Urinary bladder (tissue), 4 donors: ENCODE measurements around the gene DMAC2L. TPM values are rescaled to one million over a fixed set of nuclear protein-coding genes. Genes with fewer than 3 reads are reported as not detected.
"Not testable (repeated sequence)": the region's sequence is repeated elsewhere in the genome, so short reads cannot be mapped to it uniquely, and the experiment has no call there.

Experiments used
- DNase-seq: peaks from one replicate; pipeline ENCODE4 v3.0.0-alpha.2; 2015; ENCODE audit errors: extremely low spot score
- H3K27ac ChIP-seq: one replicate; pipeline ENCODE4 v1.5.1; 2013; ENCODE audit warnings: low read depth, mild to moderate bottlenecking, moderate library complexity
- H3K36me3 ChIP-seq: one replicate; pipeline ENCODE4 v1.6.1; 2013; ENCODE audit warnings: mild to moderate bottlenecking, moderate library complexity; ENCODE audit not compliant: insufficient read depth
- H3K4me1 ChIP-seq: one replicate; pipeline ENCODE4 v1.6.1; 2013; ENCODE audit warnings: mild to moderate bottlenecking, moderate library complexity; ENCODE audit not compliant: insufficient read depth
- H3K4me3 ChIP-seq: one replicate; pipeline ENCODE4 v1.5.1; 2013; ENCODE audit warnings: low read depth, low read length
- WGBS: extraction: QIAGEN DNeasy Blood & Tissue Kit; methylation state at CpG from one replicate; pipeline ENCODE4 v1.1.7; 2013; 5-methylcytosine and 5-hydroxymethylcytosine counted together
- polyA plus RNA-seq: library from polyadenylated mRNA; stranded (reverse); fragments of 200-250 nt; gene quantifications from one replicate; pipeline ENCODE4 v1.2.3, GENCODE V29; 2013
- small RNA-seq: library from RNA; depleted of rRNA; stranded (forward); fragments of <200 nt; gene quantifications from one replicate; pipeline ENCODE3, GENCODE V24; 2014
- total RNA-seq: library from RNA; depleted of rRNA; stranded (reverse); fragments of >200 nt; gene quantifications from one replicate; pipeline ENCODE4 v1.2.3, GENCODE V29; 2014
- donor health status: healthy with polysubstance abuse.
- donor health status: healthy.

DMAC2L gene
- total and polyA plus RNA-seq, 2 donors, result 11.4 to 15.7 TPM

GRCh38 chr14:50365572-50365971 is 53.4 kb downstream of the DMAC2L start:
- not testable (repeated sequence) for H3K27ac ChIP-seq, DNase-seq

GRCh38 chr14:50366115-50366514 is 54.0 kb downstream of the DMAC2L start:
- 89% methylated on average over 3 of the region's 3 CpGs for WGBS

More at GRCh38 chr14:50365572-50365971, 53.4 kb downstream of the DMAC2L start:
- H3K4me3 ChIP-seq, H3K4me1 ChIP-seq, H3K36me3 ChIP-seq: not testable (repeated sequence)
- 85% methylated on average over 7 of the region's 7 CpGs for WGBS

GRCh38 chr14:50366589-50366988 is 54.5 kb downstream of the DMAC2L start:
- no peaks in the 10 kb centered on the region for H3K4me1 ChIP-seq
- DNase-seq, result no peak
- H3K36me3 ChIP-seq, result no peaks in the 10 kb centered on the region
- no peak overlapping the region for H3K27ac ChIP-seq
- H3K4me3 ChIP-seq, result no peak overlapping the region
- 87% methylated on average over 4 of the region's 4 CpGs for WGBS

More at GRCh38 chr14:50366115-50366514, 54.0 kb downstream of the DMAC2L start:
- Histone ChIP-seq H3K4me3 (no peak overlapping the region), H3K4me1 (no peaks in the 10 kb centered on the region), H3K36me3 (no peaks in the 10 kb centered on the region), H3K27ac (no peak overlapping the region)
- no peak for DNase-seq

- no peak for DNase-seq
- H3K4me3 ChIP-seq, result no peak overlapping the region
- no peaks in the 10 kb centered on the region for H3K36me3 ChIP-seq
- no peaks in the 10 kb centered on the region for H3K4me1 ChIP-seq
- no peak overlapping the region for H3K27ac ChIP-seq
- WGBS, result 89% methylated on average over 4 of the region's 4 CpGs
Measured at GRCh38 chr14:50371546-50371945, 59.4 kb downstream of the DMAC2L start.

GRCh38 chr14:50373959-50374358 is 61.8 kb downstream of the DMAC2L start:
- 82% methylated on average over 3 of the region's 3 CpGs for WGBS
- DNase-seq, result no peak
- H3K4me1 ChIP-seq, result no peaks in the 10 kb centered on the region

GRCh38 chr14:50375760-50376159 is 63.6 kb downstream of the DMAC2L start:
- Histone ChIP-seq H3K4me1 (no peaks in the 10 kb centered on the region), H3K27ac (no peak overlapping the region), H3K4me3 (no peak overlapping the region), H3K36me3 (no peaks in the 10 kb centered on the region)
- no peak for DNase-seq
- 88% methylated on average over 5 of the region's 5 CpGs for WGBS

More at GRCh38 chr14:50373959-50374358, 61.8 kb downstream of the DMAC2L start:
- H3K36me3 ChIP-seq, result no peaks in the 10 kb centered on the region
- H3K4me3 ChIP-seq, result no peak overlapping the region
- H3K27ac ChIP-seq, result no peak overlapping the region

Small RNA genes within 50 kb of the gene (small RNA-seq; reads per million reads assigned to genes)
- gene MIR4504, result not detected

Other genes starting within 250 kb of the DMAC2L start
- gene VCPKMT, start 195.8 kb upstream of the DMAC2L start, total RNA-seq, result 9.6 TPM
- gene VCPKMT, start 195.8 kb upstream of the DMAC2L start, polyA plus RNA-seq, result 7.8 TPM
- 87.9 TPM for gene SOS2, start 80.7 kb upstream of the DMAC2L start, total RNA-seq
- 17.5 TPM for gene SOS2, start 80.7 kb upstream of the DMAC2L start, polyA plus RNA-seq
- 6.7 TPM for gene L2HGDH, start 95 bp upstream of the DMAC2L start, total RNA-seq
- 4.3 TPM for gene L2HGDH, start 95 bp upstream of the DMAC2L start, polyA plus RNA-seq
- 30.7 TPM for gene CDKL1, start 84.6 kb downstream of the DMAC2L start, total RNA-seq
- gene CDKL1, start 84.6 kb downstream of the DMAC2L start, polyA plus RNA-seq, result 13.4 TPM
- 145 TPM for gene MAP4K5, start 220.2 kb downstream of the DMAC2L start, total RNA-seq
- gene MAP4K5, start 220.2 kb downstream of the DMAC2L start, polyA plus RNA-seq, result 35.2 TPM
- 18.6 TPM for gene ATL1, start 247.8 kb downstream of the DMAC2L start, total RNA-seq
- 15.0 TPM for gene ATL1, start 247.8 kb downstream of the DMAC2L start, polyA plus RNA-seq